ENCODE results near the gene NELFA.

DNA sequence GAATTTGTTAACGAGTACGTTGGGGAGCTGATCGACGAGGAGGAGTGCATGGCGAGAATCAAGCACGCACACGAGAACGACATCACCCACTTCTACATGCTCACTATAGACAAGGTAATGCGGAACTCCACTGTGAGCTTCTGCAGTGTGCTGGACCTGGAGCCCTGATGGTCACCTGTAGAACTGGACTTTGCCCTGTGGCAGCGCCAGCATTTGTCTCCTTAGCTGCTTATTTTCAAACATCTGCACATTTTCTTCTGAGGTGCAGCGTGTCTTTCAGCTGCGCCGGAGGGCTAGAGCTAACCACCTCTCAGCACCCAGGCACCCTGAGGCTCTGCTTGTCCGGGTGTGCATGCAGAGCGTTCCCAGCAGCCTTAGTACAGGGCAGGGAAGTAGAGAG is 47.7 kb downstream of the NELFA start:
- TF ChIP-seq, protein P1, sequence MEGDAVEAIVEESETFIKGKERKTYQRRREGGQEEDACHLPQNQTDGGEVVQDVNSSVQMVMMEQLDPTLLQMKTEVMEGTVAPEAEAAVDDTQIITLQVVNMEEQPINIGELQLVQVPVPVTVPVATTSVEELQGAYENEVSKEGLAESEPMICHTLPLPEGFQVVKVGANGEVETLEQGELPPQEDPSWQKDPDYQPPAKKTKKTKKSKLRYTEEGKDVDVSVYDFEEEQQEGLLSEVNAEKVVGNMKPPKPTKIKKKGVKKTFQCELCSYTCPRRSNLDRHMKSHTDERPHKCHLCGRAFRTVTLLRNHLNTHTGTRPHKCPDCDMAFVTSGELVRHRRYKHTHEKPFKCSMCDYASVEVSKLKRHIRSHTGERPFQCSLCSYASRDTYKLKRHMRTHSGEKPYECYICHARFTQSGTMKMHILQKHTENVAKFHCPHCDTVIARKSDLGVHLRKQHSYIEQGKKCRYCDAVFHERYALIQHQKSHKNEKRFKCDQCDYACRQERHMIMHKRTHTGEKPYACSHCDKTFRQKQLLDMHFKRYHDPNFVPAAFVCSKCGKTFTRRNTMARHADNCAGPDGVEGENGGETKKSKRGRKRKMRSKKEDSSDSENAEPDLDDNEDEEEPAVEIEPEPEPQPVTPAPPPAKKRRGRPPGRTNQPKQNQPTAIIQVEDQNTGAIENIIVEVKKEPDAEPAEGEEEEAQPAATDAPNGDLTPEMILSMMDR (IDR thresholded peaks at IDR 0.05; ENCODE audit: low read depth, low read length) = no peak
- TF ChIP-seq EZH2phosphoT487 (IDR thresholded peaks at IDR 0.05; ENCODE audit: low read depth) = no peak

Data from OCI-LY3 (cell line).